ENCODE results near the gene ARPC3. TPM values are rescaled to one million over a fixed set of nuclear protein-coding genes. Genes with fewer than 3 reads are reported as not detected.
"Not testable (repeated sequence)": the region's sequence is repeated elsewhere in the genome, so short reads cannot be mapped to it uniquely, and the experiment has no call there.

The ARPC3 gene
- total RNA-seq, 1 donor from 2014 or later, result 54.0 TPM

DNA sequence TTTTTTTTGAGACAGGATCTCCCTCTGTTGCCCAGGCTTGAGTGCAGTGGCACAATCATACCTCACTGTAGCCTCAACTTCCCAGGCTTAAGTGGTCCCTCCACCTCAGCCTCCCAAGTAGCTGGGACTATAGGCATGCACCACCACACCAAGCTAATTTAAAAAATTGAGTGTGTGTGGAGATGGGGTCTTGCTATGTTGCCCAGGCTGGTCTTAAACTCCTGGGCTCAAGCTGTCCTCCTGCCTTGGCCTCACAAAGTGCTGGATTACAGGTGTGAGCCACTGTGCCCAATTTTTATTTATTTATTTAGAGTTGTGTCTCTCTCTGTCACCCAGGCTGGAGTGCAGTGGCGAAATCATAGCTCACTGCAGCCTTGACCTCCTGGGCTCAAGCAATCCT is 29.5 kb downstream of the ARPC3 start:
- not testable (repeated sequence) for DNase-seq (ENCODE audit: low spot score); ATAC-seq

DNA sequence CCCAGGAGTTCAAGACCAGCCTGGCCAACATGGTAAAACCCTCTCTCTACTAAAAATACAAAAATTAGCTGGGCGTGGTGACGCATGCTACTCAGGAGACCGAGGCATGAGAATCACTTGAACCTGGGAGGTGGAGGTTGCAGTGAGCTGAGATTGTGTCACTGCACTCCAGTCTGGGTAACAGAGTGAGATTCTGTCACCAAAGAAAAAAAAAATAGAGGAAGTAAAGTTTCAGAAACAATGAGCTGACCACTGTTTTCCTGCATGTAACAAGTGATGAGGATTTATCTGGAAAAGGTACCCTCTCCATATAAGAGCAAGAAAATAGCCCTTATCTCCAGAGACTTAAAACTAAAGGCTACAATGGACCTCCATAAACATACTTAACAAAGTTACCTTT is 33.0 kb downstream of the ARPC3 start:
- not testable (repeated sequence) for DNase-seq (ENCODE audit: low spot score); ATAC-seq

DNA sequence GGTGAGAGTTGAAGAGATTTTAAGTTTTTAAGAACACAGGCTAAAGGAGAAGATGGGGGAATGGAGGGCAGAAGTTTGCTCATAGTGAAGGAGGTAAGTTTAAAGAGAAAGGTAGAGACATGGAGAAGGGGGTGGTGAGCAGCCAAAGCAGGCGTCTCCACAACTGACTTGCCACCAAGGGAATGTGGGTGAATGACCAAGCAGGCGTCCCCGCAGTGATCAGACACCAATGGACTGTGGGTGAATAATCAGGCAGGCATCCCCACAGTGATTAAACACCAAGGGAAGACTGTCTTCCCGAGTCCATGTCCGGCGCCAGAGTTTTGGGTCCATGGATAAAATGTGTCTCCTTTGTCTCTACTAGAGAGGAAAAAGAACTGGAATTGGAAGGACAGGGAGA is 40.1 kb downstream of the ARPC3 start:
- not testable (repeated sequence) for ATAC-seq; DNase-seq (ENCODE audit: low spot score)

DNA sequence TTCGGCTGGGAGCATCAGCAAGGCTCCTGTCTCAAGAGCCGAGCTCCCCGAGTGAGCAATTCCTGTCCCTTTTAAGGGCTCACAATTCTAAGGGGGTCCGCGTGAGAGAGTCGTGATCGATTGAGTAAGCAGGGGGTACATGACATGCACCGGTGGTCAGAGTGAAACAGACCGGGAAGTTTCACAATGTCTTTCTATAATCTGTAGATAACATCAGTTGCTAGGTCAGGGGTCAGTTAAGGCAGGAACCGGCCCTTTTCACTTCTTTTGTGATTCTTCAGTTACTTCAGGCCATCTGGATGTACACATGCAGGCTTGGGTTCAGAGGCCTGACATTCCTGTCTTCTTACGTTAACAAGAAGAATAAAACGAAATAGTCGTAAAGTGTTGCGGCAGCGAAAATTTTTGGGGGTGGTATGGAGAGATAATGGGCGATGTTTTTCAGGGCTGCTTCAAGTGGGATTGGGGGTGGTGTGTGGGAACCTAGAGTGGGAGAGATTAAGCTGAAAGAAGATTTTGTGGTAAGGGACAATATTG is 44.9 kb downstream of the ARPC3 start:
- ATAC-seq; DNase-seq (ENCODE audit: low spot score): not testable (repeated sequence)

- peak; percentile 80 for ATAC-seq
- peak; percentile 79 for DNase-seq (ENCODE audit: low spot score)
Measured at GRCh38 chr12:110403976-110404682, 46.0 kb downstream of the ARPC3 start.

DNA sequence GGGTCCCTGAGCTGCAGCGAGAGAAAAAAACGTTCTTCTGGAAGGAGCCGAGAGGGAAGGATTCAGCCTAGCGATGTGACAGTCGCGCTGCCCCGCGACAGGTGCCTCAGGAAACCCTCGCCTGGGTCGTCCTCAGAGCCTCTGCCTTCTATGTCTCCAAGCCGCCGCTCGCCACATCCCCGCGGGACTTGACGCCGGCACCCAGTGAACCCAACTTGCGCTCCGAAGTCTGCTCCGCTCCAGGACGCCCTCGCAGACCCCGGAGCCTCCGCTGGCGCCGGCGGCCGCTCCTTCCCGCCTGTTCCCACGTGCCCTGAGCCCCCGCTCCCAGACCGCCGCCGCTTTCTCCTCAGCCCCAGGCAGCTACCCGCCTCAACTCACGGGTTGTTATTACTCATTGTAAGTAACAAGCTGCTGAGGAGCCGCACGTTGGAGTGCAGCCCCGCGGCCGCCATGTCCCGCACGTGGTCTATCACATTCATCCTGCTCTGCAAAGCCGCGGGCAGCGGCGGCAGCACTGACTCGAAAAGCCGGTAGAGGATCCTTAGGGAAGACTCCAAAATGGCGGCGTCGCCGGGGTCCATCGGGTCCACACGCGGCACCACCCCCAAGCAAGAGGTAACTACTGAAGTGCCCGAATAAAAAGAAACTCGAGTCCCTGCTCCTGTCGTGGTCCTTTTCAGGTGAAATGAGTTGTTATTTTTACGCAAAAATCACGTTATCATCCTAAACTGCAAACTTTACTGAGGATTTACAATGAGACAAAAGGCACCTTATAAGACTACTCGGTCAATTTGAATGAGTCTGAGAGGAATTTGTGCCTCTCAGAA is 46.8 kb downstream of the ARPC3 start, which contains the start of gene ANAPC7:
Gene ANAPC7, minus strand, starts transcription at position 563 of the 830 bp plus-strand sequence. Its CDS starts 81 bp downstream, at position 482.
- peak; percentile 89 for DNase-seq (ENCODE audit: low spot score)
- ATAC-seq, result peak; percentile 98

Other genes starting within 250 kb of the ARPC3 start
- 118 TPM for gene ATP2A2, start 169.1 kb downstream of the ARPC3 start, total RNA-seq
- gene ANAPC7, start 46.6 kb downstream of the ARPC3 start, total RNA-seq, result 15.5 TPM
- gene GPN3, start 17.9 kb upstream of the ARPC3 start, total RNA-seq, result 16.6 TPM
- gene FAM216A, start 18.5 kb upstream of the ARPC3 start, total RNA-seq, result 2.2 TPM
- 42.3 TPM for gene VPS29, start 51.8 kb upstream of the ARPC3 start, total RNA-seq
- 0.25 TPM for gene RAD9B, start 52.0 kb upstream of the ARPC3 start, total RNA-seq
- 12.7 TPM for gene PPTC7, start 133.0 kb upstream of the ARPC3 start, total RNA-seq
- gene TCTN1, start 163.8 kb upstream of the ARPC3 start, total RNA-seq, result 14.8 TPM
- gene HVCN1, start 238.8 kb upstream of the ARPC3 start, total RNA-seq, result 1.5 TPM